NCI-H2029 (cell line): ENCODE measurements around the gene CEP170B.
"Not testable (repeated sequence)": the region's sequence is repeated elsewhere in the genome, so short reads cannot be mapped to it uniquely, and the experiment has no call there.

Experiments used
- DNase-seq: peaks from one replicate; lab custom pipeline; 2025; lab: John Stamatoyannopoulos, UW

Gene CEP170B

GRCh38 chr14:104913435-104913834 lies 48.4 kb downstream of the CEP170B start:
- peak; percentile 80 for DNase-seq

GRCh38 chr14:104917116-104917515 lies 52.0 kb downstream of the CEP170B start:
- no peak for DNase-seq

- DNase-seq: no peak
These were observed 52.9 kb downstream of the CEP170B start for GRCh38 chr14:104917993-104918392.

- DNase-seq: not testable (repeated sequence)
These were observed 54.3 kb downstream of the CEP170B start for GRCh38 chr14:104919152-104919992.

GRCh38 chr14:104919993-104920315 lies 54.9 kb downstream of the CEP170B start:
- no peak for DNase-seq

GRCh38 chr14:104923640-104924420 lies 58.8 kb downstream of the CEP170B start:
- no peak for DNase-seq

GRCh38 chr14:104924421-104925213 lies 59.5 kb downstream of the CEP170B start, which contains the start of gene PLD4:
TSS of gene PLD4 (plus strand) at chr14:104924879. CDS start at chr14:104927141, 2,262 bp downstream.
- no peak for DNase-seq

GRCh38 chr14:104925214-104925854 lies 60.3 kb downstream of the CEP170B start:
- no peak for DNase-seq

GRCh38 chr14:104925855-104926609 lies 61.0 kb downstream of the CEP170B start:
- no peak for DNase-seq

GRCh38 chr14:104926619-104927431 lies 61.8 kb downstream of the CEP170B start:
- DNase-seq: no peak

- DNase-seq: no peak
These were observed 62.4 kb downstream of the CEP170B start for GRCh38 chr14:104927432-104927816.

GRCh38 chr14:104927901-104928300 lies 62.8 kb downstream of the CEP170B start:
- no peak for DNase-seq

- no peak for DNase-seq
These were observed 63.5 kb downstream of the CEP170B start for GRCh38 chr14:104928391-104929133.

- DNase-seq: no peak
These were observed 64.5 kb downstream of the CEP170B start for GRCh38 chr14:104929268-104930230.

GRCh38 chr14:104930526-104931303 lies 65.6 kb downstream of the CEP170B start:
- no peak for DNase-seq

GRCh38 chr14:104931304-104931770 lies 66.3 kb downstream of the CEP170B start:
- DNase-seq: no peak
